Stimulated activated CD8-positive, alpha-beta memory T cell treated with anti-CD3 and anti-CD28 coated beads, Interleukin-15, amount 100 ng/mL, for 4 hours (primary cell): ENCODE measurements around the gene RNASE13.

Source experiments
- DNase-seq, 2 donors: peaks; one replicate each; pipeline ENCODE4 v3.0.0-alpha.2; 2020; ENCODE audit warnings: low read depth in 2 of 2

Gene RNASE13

GRCh38 chr14:21034707-21035106 lies at the start of gene RNASE13:
RNASE13 (minus strand) TSS chr14:21034807; CDS start chr14:21034288, 519 bp downstream.
- no peak for DNase-seq

GRCh38 chr14:21084396-21084795 lies 49.8 kb upstream of the RNASE13 start:
- DNase-seq, result no peak

GRCh38 chr14:21083565-21084325 lies 49.1 kb upstream of the RNASE13 start:
- no peak for DNase-seq

- no peak for DNase-seq
Observed at GRCh38 chr14:21081521-21082142, 47.0 kb upstream of the RNASE13 start.

GRCh38 chr14:21078726-21079125 lies 44.1 kb upstream of the RNASE13 start:
- DNase-seq, result no peak

GRCh38 chr14:21078287-21078686 lies 43.7 kb upstream of the RNASE13 start:
- no peak for DNase-seq

GRCh38 chr14:21077672-21078071 lies 43.1 kb upstream of the RNASE13 start:
- DNase-seq, result no peak

- no peak for DNase-seq
Observed at GRCh38 chr14:21075719-21076437, 41.3 kb upstream of the RNASE13 start.

GRCh38 chr14:21074398-21075272 lies 40.0 kb upstream of the RNASE13 start:
- no peak for DNase-seq

GRCh38 chr14:21073921-21074320 lies 39.3 kb upstream of the RNASE13 start:
- DNase-seq, result no peak

- DNase-seq, result no peak
Observed at GRCh38 chr14:21072781-21073339, 38.3 kb upstream of the RNASE13 start.

- DNase-seq, result no peak
Observed at GRCh38 chr14:21072031-21072473, 37.4 kb upstream of the RNASE13 start.

- DNase-seq, result no peak
Observed at GRCh38 chr14:21071225-21072030, 36.8 kb upstream of the RNASE13 start.

- no peak for DNase-seq
Observed at GRCh38 chr14:21070610-21071224, 36.1 kb upstream of the RNASE13 start.

- no peak for DNase-seq
Observed at GRCh38 chr14:21070083-21070609, 35.5 kb upstream of the RNASE13 start, which contains the start of gene ARHGEF40. ARHGEF40 (plus strand) TSS chr14:21070304; CDS start chr14:21070397, 93 bp downstream.

- DNase-seq, result no peak
Observed at GRCh38 chr14:21069388-21070082, 34.9 kb upstream of the RNASE13 start.

GRCh38 chr14:21068521-21069387 lies 34.1 kb upstream of the RNASE13 start:
- DNase-seq, result peak in 1 of 2 donors; percentile 30
